OCI-LY1 (cell line): ENCODE measurements around the gene PPP2R2C.

Experiments
- EZH2 ChIP-seq: fragments of 200-600 bp; sonication (generic), shearing (Covaris generic); IDR thresholded peaks from 2 replicates; pipeline ENCODE4 v1.8.0; 2017; ENCODE audit warnings: borderline replicate concordance, mixed run types, mild to moderate bottlenecking, antibody characterized with exemption, low read length, moderate library complexity, mixed read lengths
- TF ChIP-seq, protein P1 (sequence below): fragments of 200-600 bp; sonication (generic), shearing (Covaris generic); IDR thresholded peaks from 2 replicates; pipeline ENCODE4 v1.5.1; 2017; ENCODE audit warnings: mild to moderate bottlenecking, antibody characterized with exemption, low read length, moderate library complexity, mixed read lengths

- TF ChIP-seq, protein P1, sequence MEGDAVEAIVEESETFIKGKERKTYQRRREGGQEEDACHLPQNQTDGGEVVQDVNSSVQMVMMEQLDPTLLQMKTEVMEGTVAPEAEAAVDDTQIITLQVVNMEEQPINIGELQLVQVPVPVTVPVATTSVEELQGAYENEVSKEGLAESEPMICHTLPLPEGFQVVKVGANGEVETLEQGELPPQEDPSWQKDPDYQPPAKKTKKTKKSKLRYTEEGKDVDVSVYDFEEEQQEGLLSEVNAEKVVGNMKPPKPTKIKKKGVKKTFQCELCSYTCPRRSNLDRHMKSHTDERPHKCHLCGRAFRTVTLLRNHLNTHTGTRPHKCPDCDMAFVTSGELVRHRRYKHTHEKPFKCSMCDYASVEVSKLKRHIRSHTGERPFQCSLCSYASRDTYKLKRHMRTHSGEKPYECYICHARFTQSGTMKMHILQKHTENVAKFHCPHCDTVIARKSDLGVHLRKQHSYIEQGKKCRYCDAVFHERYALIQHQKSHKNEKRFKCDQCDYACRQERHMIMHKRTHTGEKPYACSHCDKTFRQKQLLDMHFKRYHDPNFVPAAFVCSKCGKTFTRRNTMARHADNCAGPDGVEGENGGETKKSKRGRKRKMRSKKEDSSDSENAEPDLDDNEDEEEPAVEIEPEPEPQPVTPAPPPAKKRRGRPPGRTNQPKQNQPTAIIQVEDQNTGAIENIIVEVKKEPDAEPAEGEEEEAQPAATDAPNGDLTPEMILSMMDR: no peak
- no peak for TF ChIP-seq EZH2
Measured at GRCh38 chr4:6517171-6517570, 44.8 kb upstream of the PPP2R2C start.
